B cell (primary cell): ENCODE measurements around the gene PER1. TPM values are rescaled to one million over a fixed set of nuclear protein-coding genes. Genes with fewer than 3 reads are reported as not detected.

Source experiments
- ATAC-seq: fragments of 200-7000 bp; cut with Tn5 transposase; one replicate; pipeline ENCODE4 v1.10.0; 2021; ENCODE audit warnings: low read depth, mild to moderate bottlenecking, moderate number of reproducible peaks, moderate library complexity
- CTCF ChIA-PET: fragments of 350-600 bp; sonication (Branson Sonifier 250); formaldehyde crosslinking; loops from one replicate; lab custom pipeline; 2021; ENCODE audit warnings: antibody characterized with exemption, inconsistent platforms; lab: Charles Lee
- POLR2A ChIA-PET: fragments of 350-600 bp; sonication (Branson Sonifier 250); formaldehyde crosslinking; loops from one replicate; lab custom pipeline; 2021; ENCODE audit warnings: antibody characterized with exemption; lab: Charles Lee
- DNase-seq: peaks from one replicate; pipeline ENCODE4 v3.0.0; 2013
- H2AFZ ChIP-seq: 2 replicates; pipeline ENCODE4 v1.6.1; 2012; ENCODE audit warnings: mild to moderate bottlenecking, low read depth, low read length; ENCODE audit not compliant: insufficient read depth, poor library complexity, severe bottlenecking
- H3K27ac ChIP-seq, 2 donors: 1 replicate in 1 of 2; 2 replicates in 1 of 2; pipeline ENCODE4 v1.5.1; 2012 to 2013; ENCODE audit warnings: low read length in 2 of 2, mild to moderate bottlenecking in 2 of 2, moderate library complexity in 1 of 2
- H3K27me3 ChIP-seq, 4 experiments: fragments of 200-600 bp in 1 of 4; sonication (generic) in 1 of 4; replicated peaks in 1 of 4; 1 replicate in 2 of 4; 2 replicates in 2 of 4; pipeline versions ENCODE4 v1.6.1 to v1.7.0; 2013 to 2016; ENCODE audit warnings: low read length in 3 of 4, mild to moderate bottlenecking in 2 of 4, mixed read lengths in 1 of 4, moderate library complexity in 1 of 4; ENCODE audit not compliant: insufficient read depth in 4 of 4, control insufficient read depth in 3 of 4; ENCODE audit errors: control extremely low read depth in 1 of 4
- H3K36me3 ChIP-seq, 2 experiments: replicated peaks in 1 of 2; 1 replicate in 1 of 2; 2 replicates in 1 of 2; pipeline versions ENCODE4 v1.6.1 to v1.7.1; 2013; ENCODE audit warnings: low read length in 1 of 2; ENCODE audit not compliant: insufficient read depth in 2 of 2, control insufficient read depth in 1 of 2; ENCODE audit errors: control extremely low read depth in 1 of 2, extremely low read depth in 1 of 2
- H3K4me1 ChIP-seq, 2 donors: fragments of 200-600 bp in 1 of 2; sonication (generic) in 1 of 2; 1 replicate in 1 of 2; 2 replicates in 1 of 2; pipeline versions ENCODE4 v1.5.1 to v1.6.1; 2013 to 2017; ENCODE audit warnings: low read length in 2 of 2; ENCODE audit not compliant: control insufficient read depth in 2 of 2, insufficient read depth in 2 of 2
- H3K4me2 ChIP-seq: replicated peaks from 2 replicates; pipeline ENCODE3; 2012; ENCODE audit warnings: mild to moderate bottlenecking, low read depth, low read length; ENCODE audit not compliant: poor library complexity, severe bottlenecking
- H3K4me3 ChIP-seq, 5 experiments: fragments of 200-600 bp in 1 of 5; sonication (generic) in 1 of 5; 1 replicate in 3 of 5; 2 replicates in 2 of 5; pipeline versions ENCODE4 v1.5.1 to v1.7.0; 2011 to 2016; ENCODE audit warnings: low read length in 4 of 5, mild to moderate bottlenecking in 4 of 5, low read depth in 2 of 5, control low read depth in 1 of 5, moderate library complexity in 1 of 5; ENCODE audit not compliant: insufficient read depth in 1 of 5; ENCODE audit errors: control extremely low read depth in 1 of 5, extremely low read depth in 1 of 5
- H3K79me2 ChIP-seq: fragments of 200-600 bp; sonication (generic); one replicate; pipeline ENCODE4 v1.6.0; 2016; ENCODE audit warnings: low read length; ENCODE audit not compliant: control insufficient read depth, insufficient read depth
- H3K9ac ChIP-seq: fragments of 200-600 bp; sonication (generic); 2 replicates; pipeline ENCODE4 v1.6.1; 2017; ENCODE audit warnings: mild to moderate bottlenecking, low read length, moderate library complexity
- H3K9me3 ChIP-seq, 3 donors: one replicate each; pipeline versions ENCODE4 v1.6.1 to v1.7.1; 2013; ENCODE audit warnings: low read length in 2 of 3; ENCODE audit not compliant: control insufficient read depth in 2 of 3, insufficient read depth in 1 of 3; ENCODE audit errors: control extremely low read depth in 1 of 3
- H4K20me1 ChIP-seq: 2 replicates; pipeline ENCODE4 v1.6.0; 2012; ENCODE audit warnings: mild to moderate bottlenecking, low read length; ENCODE audit not compliant: insufficient read depth, control insufficient read depth, poor library complexity, severe bottlenecking
- H3K27ac Mint-ChIP-seq: one replicate; pipeline ENCODE4 v1.8.0; 2021; ENCODE audit warnings: mixed read lengths
- H3K27me3 Mint-ChIP-seq: one replicate; pipeline ENCODE4 v1.8.0; 2021; ENCODE audit warnings: mixed read lengths
- H3K4me1 Mint-ChIP-seq: one replicate; pipeline ENCODE4 v1.8.0; 2021; ENCODE audit warnings: mixed read lengths
- H3K4me3 Mint-ChIP-seq: one replicate; pipeline ENCODE4 v1.8.0; 2021; ENCODE audit warnings: mixed read lengths
- H3K9me3 Mint-ChIP-seq: one replicate; pipeline ENCODE4 v1.8.0; 2022; ENCODE audit warnings: mixed read lengths; ENCODE audit not compliant: insufficient read depth
- EZH2 ChIP-seq: IDR thresholded peaks from 2 replicates; pipeline ENCODE4 v1.6.1; 2012; ENCODE audit warnings: borderline replicate concordance, low read depth, mild to moderate bottlenecking, moderate library complexity, low read length; ENCODE audit not compliant: insufficient read depth, poor library complexity, severe bottlenecking
- WGBS: methylation state at CpG from one replicate; pipeline ENCODE4 v1.1.5; 2013; ENCODE audit warnings: missing lambda C conversion rate; ENCODE audit not compliant: insufficient coverage; 5-methylcytosine and 5-hydroxymethylcytosine counted together
- intact Hi-C: fragments of 100-400 bp; cut with micrococcal nuclease; formaldehyde crosslinking; loops from one replicate; pipeline ENCODE4 v1.10.0; 2022
- polyA plus RNA-seq: library from polyadenylated mRNA; depleted of rRNA; stranded (reverse); fragments of >200 nt; gene quantifications from 2 replicates; pipeline ENCODE4 v1.2.3, GENCODE V29; 2012
- total RNA-seq, 2 donors: library from RNA; stranded (reverse); fragments of 120-200 nt in 1 of 2; gene quantifications; 1 replicate in 1 of 2; 2 replicates in 1 of 2; pipeline versions ENCODE4 v1.2.3 to v1.2.4, GENCODE V29; 2013 to 2022
- TF ChIP-seq, protein P1 (sequence below): fragments of 200-600 bp; IDR thresholded peaks from one replicate; pipeline ENCODE4 v1.8.0; 2022; ENCODE audit warnings: antibody characterized with exemption, mild to moderate bottlenecking

PER1 gene
- total and polyA plus RNA-seq, 2 donors (not counting 1 experiment from before 2014, with no cell fraction given): 120 to 176 TPM

GRCh38 chr17:8124350-8125153 lies 27.7 kb downstream of the PER1 start:
- H3K9me3 ChIP-seq: peaks cover 0 to 21% (median 0%) of the 10 kb centered on the region in 3 donors
- TF ChIP-seq, protein P1, sequence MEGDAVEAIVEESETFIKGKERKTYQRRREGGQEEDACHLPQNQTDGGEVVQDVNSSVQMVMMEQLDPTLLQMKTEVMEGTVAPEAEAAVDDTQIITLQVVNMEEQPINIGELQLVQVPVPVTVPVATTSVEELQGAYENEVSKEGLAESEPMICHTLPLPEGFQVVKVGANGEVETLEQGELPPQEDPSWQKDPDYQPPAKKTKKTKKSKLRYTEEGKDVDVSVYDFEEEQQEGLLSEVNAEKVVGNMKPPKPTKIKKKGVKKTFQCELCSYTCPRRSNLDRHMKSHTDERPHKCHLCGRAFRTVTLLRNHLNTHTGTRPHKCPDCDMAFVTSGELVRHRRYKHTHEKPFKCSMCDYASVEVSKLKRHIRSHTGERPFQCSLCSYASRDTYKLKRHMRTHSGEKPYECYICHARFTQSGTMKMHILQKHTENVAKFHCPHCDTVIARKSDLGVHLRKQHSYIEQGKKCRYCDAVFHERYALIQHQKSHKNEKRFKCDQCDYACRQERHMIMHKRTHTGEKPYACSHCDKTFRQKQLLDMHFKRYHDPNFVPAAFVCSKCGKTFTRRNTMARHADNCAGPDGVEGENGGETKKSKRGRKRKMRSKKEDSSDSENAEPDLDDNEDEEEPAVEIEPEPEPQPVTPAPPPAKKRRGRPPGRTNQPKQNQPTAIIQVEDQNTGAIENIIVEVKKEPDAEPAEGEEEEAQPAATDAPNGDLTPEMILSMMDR: no peak
- TF ChIP-seq EZH2: no peak
- DNase-seq (peak; percentile 60), ATAC-seq (no peak)
- H3K27me3 Mint-ChIP-seq: peaks cover 37% of the 10 kb centered on the region
- peaks cover 0 to 47% (median 20%) of the 10 kb centered on the region in 4 experiments for H3K27me3 ChIP-seq
- peak overlapping the region; percentile 94 for H3K4me3 Mint-ChIP-seq
- H4K20me1 ChIP-seq: peaks cover 34% of the 10 kb centered on the region
- peak overlapping the region; percentile 94 for H3K27ac Mint-ChIP-seq
- H3K36me3 ChIP-seq: no peaks in the 10 kb centered on the region
- CTCF ChIA-PET: interaction anchor here (0.7 to 3.6 kb wide), 13 partner anchors 9 to 124 kb away, joined by 3 to 12 read pairs (median 6); partner anchors contain the start of gene CTC1
- H3K9me3 Mint-ChIP-seq: no peaks in the 10 kb centered on the region
- no peak overlapping the region for H3K27ac ChIP-seq
- H3K79me2 ChIP-seq: no peaks in the 10 kb centered on the region
- peaks cover 67% of the 10 kb centered on the region for H3K4me1 Mint-ChIP-seq
- intact Hi-C loops: no loop called here
- H3K4me1 ChIP-seq: peaks cover 57 to 70% of the 10 kb centered on the region in 2 donors
- H3K4me2 ChIP-seq: peak overlapping the region; percentile 91
- H3K9ac ChIP-seq: peak overlapping the region; percentile 83
- POLR2A ChIA-PET: interaction anchor here (0.9 to 1.5 kb wide), 3 partner anchors 14 to 123 kb away, joined by 5 to 9 read pairs (median 5); partner anchors contain the start of gene CTC1
- WGBS: 4% methylated on average over 20 of the region's 24 CpGs
- peak overlapping the region; percentile 12 for H2AFZ ChIP-seq
- peak overlapping the region in 4 of 5 experiments; percentile 70 to 85 (median 71) for H3K4me3 ChIP-seq
